ENCODE results near the gene SOCS7. TPM values are rescaled to one million over a fixed set of nuclear protein-coding genes. Genes with fewer than 3 reads are reported as not detected.

SOCS7 gene
- total RNA-seq, 1 donor from 2014 or later, result 10.3 TPM

DNA sequence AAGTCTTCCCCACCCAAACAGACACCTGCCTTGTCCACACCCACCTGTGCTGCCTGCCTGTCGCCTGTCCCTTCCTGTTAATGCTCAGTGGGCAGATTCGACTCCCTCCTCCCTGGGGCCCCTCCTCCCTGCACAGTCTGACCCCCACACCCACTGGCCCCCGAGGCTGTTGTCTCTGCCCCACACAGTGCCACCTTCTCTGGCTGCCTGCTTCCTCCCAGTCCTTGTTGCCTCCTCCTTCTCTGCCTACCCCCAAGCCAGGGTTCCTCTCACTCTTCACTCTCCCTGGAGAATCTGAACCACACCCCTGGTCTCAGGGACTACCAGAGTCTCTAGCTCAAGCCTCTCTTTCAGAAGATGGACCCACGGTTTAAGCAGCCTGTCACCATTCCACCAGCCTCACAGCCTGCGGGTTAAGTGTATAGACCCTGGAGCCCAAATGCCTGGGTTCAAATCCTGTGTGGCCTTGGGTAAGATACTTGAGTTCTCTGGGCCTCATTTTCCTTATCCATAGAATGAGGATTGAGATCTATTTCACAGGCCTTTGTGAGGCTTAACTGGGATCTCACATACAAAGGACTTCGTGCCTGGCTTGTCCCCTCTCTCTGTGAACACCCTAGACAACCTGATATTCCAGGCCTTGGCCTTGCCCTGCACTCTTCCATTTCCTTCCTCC, 72.8 kb downstream of the SOCS7 start:
- TF ChIP-seq, protein P1, sequence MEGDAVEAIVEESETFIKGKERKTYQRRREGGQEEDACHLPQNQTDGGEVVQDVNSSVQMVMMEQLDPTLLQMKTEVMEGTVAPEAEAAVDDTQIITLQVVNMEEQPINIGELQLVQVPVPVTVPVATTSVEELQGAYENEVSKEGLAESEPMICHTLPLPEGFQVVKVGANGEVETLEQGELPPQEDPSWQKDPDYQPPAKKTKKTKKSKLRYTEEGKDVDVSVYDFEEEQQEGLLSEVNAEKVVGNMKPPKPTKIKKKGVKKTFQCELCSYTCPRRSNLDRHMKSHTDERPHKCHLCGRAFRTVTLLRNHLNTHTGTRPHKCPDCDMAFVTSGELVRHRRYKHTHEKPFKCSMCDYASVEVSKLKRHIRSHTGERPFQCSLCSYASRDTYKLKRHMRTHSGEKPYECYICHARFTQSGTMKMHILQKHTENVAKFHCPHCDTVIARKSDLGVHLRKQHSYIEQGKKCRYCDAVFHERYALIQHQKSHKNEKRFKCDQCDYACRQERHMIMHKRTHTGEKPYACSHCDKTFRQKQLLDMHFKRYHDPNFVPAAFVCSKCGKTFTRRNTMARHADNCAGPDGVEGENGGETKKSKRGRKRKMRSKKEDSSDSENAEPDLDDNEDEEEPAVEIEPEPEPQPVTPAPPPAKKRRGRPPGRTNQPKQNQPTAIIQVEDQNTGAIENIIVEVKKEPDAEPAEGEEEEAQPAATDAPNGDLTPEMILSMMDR (IDR thresholded peaks at IDR 0.05), result no peak
- Histone ChIP-seq H3K27ac (peak overlapping the region; percentile 94 to 98), H3K27me3 (no peaks in the 10 kb centered on the region), H3K36me3 (no peaks in the 10 kb centered on the region), H3K9me3 (no peaks in the 10 kb centered on the region), H3K4me1 (peaks cover 27 to 52% of the 10 kb centered on the region in 2 donors), H3K4me3 (no peak overlapping the region)
- DNase-seq (ENCODE audit: low spot score in 2 of 2), result no peak
- intact Hi-C loops (cut with DNase I), result loop anchor here (2.0 to 10.0 kb wide), 3 partner anchors 18 to 240 kb away; no protein-coding TSS in a partner anchor

DNA sequence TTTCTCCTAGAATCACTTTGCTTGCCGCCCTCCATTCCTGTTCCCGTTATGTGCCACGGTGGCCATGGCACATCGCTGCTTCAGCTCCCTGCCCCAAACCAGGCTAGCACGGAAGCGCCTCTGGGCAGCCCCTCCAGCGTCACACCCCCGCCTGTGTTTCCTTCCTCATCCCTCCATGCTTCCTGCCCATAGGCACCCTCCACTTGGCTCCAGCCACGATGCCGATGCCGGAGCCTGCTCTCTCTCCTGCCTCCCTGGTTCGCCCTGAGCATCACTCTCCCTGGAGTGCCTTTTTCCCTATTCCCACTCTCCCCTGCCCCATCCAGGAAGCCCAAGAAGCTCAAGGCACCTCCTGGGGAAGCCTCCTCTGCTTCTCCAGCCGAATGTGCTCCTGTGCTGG, 73.4 kb downstream of the SOCS7 start:
- peak overlapping the region; percentile 94 to 98 for H3K27ac ChIP-seq
- no peaks in the 10 kb centered on the region for H3K27me3 ChIP-seq
- no peaks in the 10 kb centered on the region for H3K9me3 ChIP-seq
- intact Hi-C loops (cut with DNase I), result loop anchor here (2.0 to 10.0 kb wide), 2 partner anchors 18 to 240 kb away; no protein-coding TSS in a partner anchor
- TF ChIP-seq, protein P1 (IDR thresholded peaks at IDR 0.05), result no peak
- H3K36me3 ChIP-seq, result no peaks in the 10 kb centered on the region
- peaks cover 27 to 53% of the 10 kb centered on the region in 2 donors for H3K4me1 ChIP-seq
- DNase-seq (ENCODE audit: low spot score in 2 of 2), result no peak
- H3K4me3 ChIP-seq, result no peak overlapping the region

DNA sequence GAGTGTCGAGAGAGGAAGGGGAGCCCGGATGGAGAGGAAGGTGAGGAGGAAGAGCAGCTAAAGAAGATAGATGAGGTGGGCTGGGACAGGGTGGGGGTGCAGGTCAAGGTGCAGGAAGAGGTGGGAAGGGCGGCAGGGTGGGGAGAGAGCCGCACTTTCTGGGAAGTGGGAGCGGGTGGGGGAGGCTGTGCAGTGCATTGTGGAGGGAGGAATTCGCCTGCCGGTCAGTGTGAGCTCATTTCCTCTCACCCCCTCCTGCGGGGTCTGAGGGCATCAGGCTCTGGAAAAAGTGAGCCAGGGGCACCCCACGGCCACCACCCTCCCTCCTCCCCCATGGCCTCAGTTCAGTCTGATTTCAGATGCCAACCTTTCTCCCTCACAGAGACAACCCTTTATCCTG, 74.1 kb downstream of the SOCS7 start:
- H3K27ac ChIP-seq, result peak overlapping the region; percentile 94 to 98
- no peaks in the 10 kb centered on the region for H3K27me3 ChIP-seq
- no peaks in the 10 kb centered on the region for H3K9me3 ChIP-seq
- no peak overlapping the region for H3K4me3 ChIP-seq
- TF ChIP-seq, protein P1 (IDR thresholded peaks at IDR 0.05), result no peak
- intact Hi-C loops (cut with DNase I), result loop anchor here (2.0 to 10.0 kb wide), 2 partner anchors 17 to 239 kb away; no protein-coding TSS in a partner anchor
- no peaks in the 10 kb centered on the region for H3K36me3 ChIP-seq
- peaks cover 22 to 51% of the 10 kb centered on the region in 2 donors for H3K4me1 ChIP-seq
- peak in 1 of 2 donors; percentile 79 for DNase-seq (ENCODE audit: low spot score in 2 of 2)

DNA sequence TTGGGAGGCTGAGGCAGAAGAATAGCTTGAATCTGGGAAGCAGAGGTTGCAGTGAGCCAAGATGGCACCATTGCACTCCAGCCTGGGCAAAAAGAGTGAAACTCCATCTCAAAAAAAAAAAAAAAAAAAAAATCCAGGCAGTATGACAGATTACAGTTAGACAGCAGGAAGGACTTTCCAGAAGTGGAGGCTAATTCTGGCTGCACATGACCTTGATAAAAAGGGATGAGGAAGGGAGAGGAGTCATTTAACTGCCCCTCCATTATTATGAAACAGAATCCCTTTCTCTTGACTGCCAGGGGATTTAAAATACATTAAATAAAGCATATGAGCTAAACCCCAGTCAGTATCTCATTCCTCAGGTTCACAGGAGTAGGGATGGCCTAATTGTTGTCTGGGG, 74.8 kb downstream of the SOCS7 start:
- Histone ChIP-seq H3K27ac (peak overlapping the region; percentile 94 to 98), H3K36me3 (no peaks in the 10 kb centered on the region), H3K4me1 (peaks cover 15 to 50% of the 10 kb centered on the region in 2 donors), H3K27me3 (no peaks in the 10 kb centered on the region), H3K9me3 (no peaks in the 10 kb centered on the region), H3K4me3 (no peak overlapping the region)
- DNase-seq (ENCODE audit: low spot score in 2 of 2), result no peak
- intact Hi-C loops (cut with DNase I), result loop anchor here (10.0 kb wide), 1 partner anchor 238 kb away; no protein-coding TSS in a partner anchor
- TF ChIP-seq, protein P1 (IDR thresholded peaks at IDR 0.05), result no peak

DNA sequence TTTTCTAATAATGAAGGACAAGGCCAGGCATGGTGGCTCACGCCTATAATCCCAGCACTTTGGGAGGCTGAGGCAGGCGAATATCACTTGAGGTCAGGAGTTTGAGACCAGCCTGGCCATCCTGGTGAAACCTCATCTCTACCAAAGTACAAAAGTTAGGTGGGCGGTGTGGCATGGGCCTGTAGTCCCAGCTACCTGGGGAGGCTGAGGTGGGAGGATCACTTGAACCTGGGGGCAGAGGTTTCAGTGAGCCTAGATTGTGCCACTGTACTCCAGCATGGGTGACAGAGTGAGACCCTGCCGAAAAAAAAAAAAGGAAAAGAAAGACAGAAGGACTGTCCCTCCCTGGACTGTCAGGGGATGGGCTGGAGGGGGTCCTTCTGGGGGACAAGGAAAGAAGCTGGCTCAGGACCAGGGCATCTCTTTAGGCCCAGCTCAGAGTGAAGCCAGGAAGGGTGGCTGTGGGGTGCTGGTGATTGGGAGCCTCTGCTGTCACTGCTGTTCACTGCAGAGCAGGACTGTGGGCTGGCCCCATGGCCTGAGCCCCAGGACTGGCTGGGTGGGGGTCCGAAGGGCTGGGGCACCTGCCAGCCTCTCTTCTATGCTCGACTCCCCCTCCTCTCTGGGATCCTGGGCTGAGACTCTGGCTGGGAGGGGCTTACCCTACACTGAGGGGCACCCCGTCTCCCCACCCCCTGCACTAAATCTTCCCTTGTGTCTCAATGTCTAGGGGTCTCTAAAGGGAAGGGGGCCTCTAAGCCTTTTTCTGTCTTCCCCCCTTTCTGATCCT, 75.7 kb downstream of the SOCS7 start:
- H3K4me3 ChIP-seq, result peak overlapping the region; percentile 81 to 98
- TF ChIP-seq, protein P1 (IDR thresholded peaks at IDR 0.05), result no peak
- no peak for DNase-seq (ENCODE audit: low spot score in 2 of 2)
- H3K27ac ChIP-seq, result peak overlapping the region; percentile 94 to 98
- intact Hi-C loops (cut with DNase I), result loop anchor here (10.0 kb wide), 1 partner anchor 237 kb away; no protein-coding TSS in a partner anchor
- no peaks in the 10 kb centered on the region for H3K9me3 ChIP-seq
- no peaks in the 10 kb centered on the region for H3K27me3 ChIP-seq
- peaks cover 12 to 43% of the 10 kb centered on the region in 2 donors for H3K4me1 ChIP-seq
- no peaks in the 10 kb centered on the region for H3K36me3 ChIP-seq

All from ascending aorta (tissue), 2 donors.